ENCODE results near the gene GLG1.
A peak's percentile ranks its signal among the peaks of the same experiment; 100 is the strongest.
"Not testable (repeated sequence)": the region's sequence is repeated elsewhere in the genome, so short reads cannot be mapped to it uniquely, and the experiment has no call there.

The GLG1 gene

DNA sequence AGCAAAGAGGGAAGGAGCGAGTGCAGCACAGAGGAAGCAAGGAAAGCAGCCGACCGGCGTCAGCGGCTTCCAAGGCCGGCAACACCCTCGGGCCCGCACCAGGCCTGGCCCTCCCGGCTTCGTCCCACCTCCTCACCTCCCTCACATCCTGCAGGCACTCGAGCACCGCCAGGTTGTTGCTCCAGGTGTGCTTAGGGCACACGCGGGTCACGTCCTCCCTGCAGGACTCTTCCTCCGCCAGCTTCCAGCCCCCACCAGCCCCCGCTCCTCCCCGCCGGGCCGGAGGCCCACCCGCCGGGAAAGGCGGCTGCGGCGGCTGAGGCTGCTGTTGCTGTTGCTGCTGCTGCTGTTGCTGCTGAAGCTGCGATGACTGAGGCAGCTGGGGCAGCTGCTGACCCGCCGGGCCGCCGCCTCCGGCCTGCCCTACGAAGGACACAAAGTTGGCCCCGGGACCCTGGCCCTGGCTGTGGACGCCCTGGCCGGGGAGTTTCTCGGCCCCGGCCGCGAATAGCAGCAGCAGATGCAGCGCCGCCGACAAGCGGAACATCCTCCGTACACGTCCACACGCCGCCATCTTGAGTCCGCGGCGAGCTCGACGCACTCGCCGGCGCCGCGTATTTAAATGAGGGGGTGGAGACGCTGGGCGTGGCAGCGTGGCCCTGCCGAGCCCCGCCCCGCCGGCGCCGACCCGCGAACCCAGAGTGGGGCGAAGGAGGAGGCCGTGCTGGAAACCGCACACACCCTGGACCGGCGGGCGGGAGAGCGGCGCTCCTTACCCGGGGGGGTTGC, at the start of gene GLG1:
Gene GLG1 (minus strand): TSS at position 594 of the 789 bp plus-strand sequence. CDS start 20 bp downstream, at position 574.
- H3K27ac ChIP-seq = peak within 1 kb of the TSS; percentile 93
- peak; percentile 89 for DNase-seq
- TF ChIP-seq, protein P1, sequence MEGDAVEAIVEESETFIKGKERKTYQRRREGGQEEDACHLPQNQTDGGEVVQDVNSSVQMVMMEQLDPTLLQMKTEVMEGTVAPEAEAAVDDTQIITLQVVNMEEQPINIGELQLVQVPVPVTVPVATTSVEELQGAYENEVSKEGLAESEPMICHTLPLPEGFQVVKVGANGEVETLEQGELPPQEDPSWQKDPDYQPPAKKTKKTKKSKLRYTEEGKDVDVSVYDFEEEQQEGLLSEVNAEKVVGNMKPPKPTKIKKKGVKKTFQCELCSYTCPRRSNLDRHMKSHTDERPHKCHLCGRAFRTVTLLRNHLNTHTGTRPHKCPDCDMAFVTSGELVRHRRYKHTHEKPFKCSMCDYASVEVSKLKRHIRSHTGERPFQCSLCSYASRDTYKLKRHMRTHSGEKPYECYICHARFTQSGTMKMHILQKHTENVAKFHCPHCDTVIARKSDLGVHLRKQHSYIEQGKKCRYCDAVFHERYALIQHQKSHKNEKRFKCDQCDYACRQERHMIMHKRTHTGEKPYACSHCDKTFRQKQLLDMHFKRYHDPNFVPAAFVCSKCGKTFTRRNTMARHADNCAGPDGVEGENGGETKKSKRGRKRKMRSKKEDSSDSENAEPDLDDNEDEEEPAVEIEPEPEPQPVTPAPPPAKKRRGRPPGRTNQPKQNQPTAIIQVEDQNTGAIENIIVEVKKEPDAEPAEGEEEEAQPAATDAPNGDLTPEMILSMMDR (IDR thresholded peaks at IDR 0.05; ENCODE audit: low read depth, low read length) = no peak
- no peaks in the 10 kb centered on the region for H3K27me3 ChIP-seq (ENCODE audit: insufficient read depth, low read depth, severe bottlenecking)
- H3K4me3 ChIP-seq (ENCODE audit: low read depth, low read length) = peak within 1 kb of the TSS; percentile 95
- H3K36me3 ChIP-seq = peaks cover 2% of the 10 kb centered on the region; the same call in 1 of the 2 replicates
- H3K9me3 ChIP-seq (ENCODE audit: severe bottlenecking) = no peaks in the 10 kb centered on the region

DNA sequence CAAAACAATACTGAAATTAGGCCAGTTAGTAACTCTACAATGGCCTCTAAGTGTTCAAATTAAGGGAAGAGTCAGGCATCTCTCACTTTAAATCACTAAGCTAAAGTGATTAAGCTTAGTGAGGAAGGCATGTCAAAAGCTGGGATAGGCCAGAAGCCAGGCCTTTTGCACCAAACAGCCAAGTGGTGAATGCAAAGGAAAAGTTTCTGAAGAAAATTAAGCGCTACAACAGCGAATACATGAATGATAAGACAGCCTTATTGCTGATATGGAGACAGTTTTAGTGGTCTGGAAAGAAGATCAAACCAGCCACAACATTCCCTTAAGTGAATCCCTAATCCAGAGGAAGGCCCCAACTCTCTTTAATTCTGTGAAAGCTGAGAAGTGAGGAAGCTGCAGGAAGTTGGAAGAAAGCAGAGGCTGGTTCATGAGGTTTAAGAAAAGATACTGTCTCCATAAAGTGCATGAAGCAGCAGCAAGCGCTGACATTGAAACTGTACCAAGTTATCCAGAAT, 47.7 kb upstream of the GLG1 start:
- no peak for DNase-seq
- Histone ChIP-seq H3K9me3 (ENCODE audit: severe bottlenecking) (no peaks in the 10 kb centered on the region), H3K27me3 (ENCODE audit: insufficient read depth, low read depth, severe bottlenecking) (no peaks in the 10 kb centered on the region), H3K4me3 (ENCODE audit: low read depth, low read length) (no peak overlapping the region), H3K36me3 (peaks cover 79% of the 10 kb centered on the region), H3K27ac (no peak overlapping the region)
- TF ChIP-seq, protein P1 (IDR thresholded peaks at IDR 0.05; ENCODE audit: low read depth, low read length) = no peak

DNA sequence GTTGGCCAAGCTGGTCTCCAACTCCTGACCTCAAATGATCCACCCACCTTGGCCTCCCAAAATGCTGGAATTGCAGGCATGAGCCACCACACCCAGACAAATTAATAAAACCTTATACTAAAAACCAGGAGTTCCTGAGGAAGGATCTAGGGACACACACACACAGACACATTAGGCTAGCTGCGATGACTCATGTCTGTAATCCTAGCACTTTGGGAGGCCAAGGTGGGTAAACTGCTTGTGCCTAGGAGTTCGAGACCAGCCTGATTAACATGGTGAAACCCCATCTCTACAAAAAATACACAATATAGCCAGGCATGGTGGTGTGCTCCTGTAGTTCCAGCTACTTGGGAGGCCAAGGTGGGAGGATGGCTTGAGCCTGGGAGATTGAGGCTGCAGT, 46.0 kb upstream of the GLG1 start:
- not testable (repeated sequence) for DNase-seq; H3K27me3 ChIP-seq (ENCODE audit: insufficient read depth, low read depth, severe bottlenecking); H3K27ac ChIP-seq; H3K9me3 ChIP-seq (ENCODE audit: severe bottlenecking); H3K4me3 ChIP-seq (ENCODE audit: low read depth, low read length)
- peaks cover 79% of the 10 kb centered on the region for H3K36me3 ChIP-seq

GRCh38 chr16:74652249-74652648, 45.3 kb upstream of the GLG1 start:
- no peaks in the 10 kb centered on the region for H3K27me3 ChIP-seq (ENCODE audit: insufficient read depth, low read depth, severe bottlenecking)
- no peak for DNase-seq
- H3K9me3 ChIP-seq (ENCODE audit: severe bottlenecking) = no peaks in the 10 kb centered on the region
- peaks cover 79% of the 10 kb centered on the region for H3K36me3 ChIP-seq
- TF ChIP-seq, protein P1 (IDR thresholded peaks at IDR 0.05; ENCODE audit: low read depth, low read length) = no peak
- H3K4me3 ChIP-seq (ENCODE audit: low read depth, low read length) = no peak overlapping the region
- no peak overlapping the region for H3K27ac ChIP-seq

DNA sequence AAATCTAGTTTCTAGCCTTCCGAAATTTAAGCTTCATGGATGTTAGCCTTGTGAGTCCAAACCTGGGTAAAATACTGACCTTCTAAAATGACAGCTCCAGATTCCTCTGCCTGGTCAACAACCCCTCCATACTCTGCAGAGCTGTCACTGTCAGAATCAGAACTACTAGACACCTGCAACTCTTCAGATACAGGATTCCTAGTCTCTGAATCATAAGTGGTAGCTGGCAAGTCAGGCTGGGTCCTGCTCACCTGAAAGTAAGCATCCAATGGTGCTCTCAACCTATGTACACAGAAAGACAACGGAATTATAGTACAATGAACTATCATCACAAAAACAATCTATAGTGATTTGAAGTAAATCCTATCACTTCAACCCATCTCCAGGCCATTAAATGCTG, 44.9 kb upstream of the GLG1 start:
- H3K27me3 ChIP-seq (ENCODE audit: insufficient read depth, low read depth, severe bottlenecking) = no peaks in the 10 kb centered on the region
- peaks cover 79% of the 10 kb centered on the region for H3K36me3 ChIP-seq
- H3K4me3 ChIP-seq (ENCODE audit: low read depth, low read length) = no peak overlapping the region
- no peak overlapping the region for H3K27ac ChIP-seq
- no peaks in the 10 kb centered on the region for H3K9me3 ChIP-seq (ENCODE audit: severe bottlenecking)
- TF ChIP-seq, protein P1 (IDR thresholded peaks at IDR 0.05; ENCODE audit: low read depth, low read length) = no peak
- DNase-seq = no peak

GRCh38 chr16:74650966-74651567, 44.2 kb upstream of the GLG1 start:
- Histone ChIP-seq H3K4me3 (ENCODE audit: low read depth, low read length) (no peak overlapping the region), H3K36me3 (peaks cover 81% of the 10 kb centered on the region), H3K27me3 (ENCODE audit: insufficient read depth, low read depth, severe bottlenecking) (no peaks in the 10 kb centered on the region), H3K9me3 (ENCODE audit: severe bottlenecking) (no peaks in the 10 kb centered on the region), H3K27ac (no peak overlapping the region)
- TF ChIP-seq, protein P1 (IDR thresholded peaks at IDR 0.05; ENCODE audit: low read depth, low read length) = no peak
- DNase-seq = no peak
